Adrenal gland (tissue), 12 donors: Measurements from ENCODE around the gene DOCK3. TPM values are rescaled to one million over a fixed set of nuclear protein-coding genes. Genes with fewer than 3 reads are reported as not detected.

Experiments used
- DNase-seq, 7 donors: peaks; one replicate each; pipeline ENCODE4 v3.0.0-alpha.2; 2019 to 2020
- H3K27ac ChIP-seq, 5 donors: fragments of 200-600 bp; sonication (generic) in 4 of 5; 1 replicate in 3 of 5; 2 replicates in 2 of 5; pipeline versions ENCODE4 v1.5.1 to v1.8.0; 2016 to 2020; ENCODE audit warnings: mild to moderate bottlenecking in 1 of 5
- H3K27me3 ChIP-seq: fragments of 200-600 bp; 2 replicates; pipeline ENCODE4 v1.8.0; 2021
- H3K36me3 ChIP-seq, 2 donors: fragments of 200-600 bp; replicated peaks in 1 of 2; 1 replicate in 1 of 2; 2 replicates in 1 of 2; pipeline versions ENCODE4 v1.5.1 to v1.8.0; 2018 to 2022
- H3K4me1 ChIP-seq, 2 donors: fragments of 200-600 bp; replicated peaks in 1 of 2; 1 replicate in 1 of 2; 2 replicates in 1 of 2; pipeline versions ENCODE4 v1.5.1 to v1.8.0; 2018 to 2021
- H3K4me3 ChIP-seq, 4 donors: fragments of 200-600 bp; sonication (generic) in 3 of 4; one replicate each; pipeline ENCODE4 v1.5.1; 2016 to 2018
- H3K9me3 ChIP-seq, 3 donors: fragments of 200-600 bp; sonication (generic) in 1 of 3; replicated peaks in 1 of 3; 1 replicate in 2 of 3; 2 replicates in 1 of 3; pipeline versions ENCODE4 v1.5.1 to v1.8.0; 2016 to 2021
- CTCF ChIP-seq, 6 experiments: fragments of 450-650 bp in 4 of 6; fragments of 200-600 bp in 2 of 6; sonication (generic) in 1 of 6; IDR thresholded peaks; 1 replicate in 5 of 6; 2 replicates in 1 of 6; pipeline versions ENCODE4 v1.5.1 to v1.8.0; 2016 to 2021; ENCODE audit warnings: antibody characterized with exemption in 6 of 6, mild to moderate bottlenecking in 2 of 6, moderate library complexity in 1 of 6
- POLR2A ChIP-seq, 2 donors: fragments of 450-650 bp; IDR thresholded peaks; one replicate each; pipeline ENCODE4 v1.6.1; 2017; ENCODE audit warnings: antibody characterized with exemption in 2 of 2, mild to moderate bottlenecking in 2 of 2, moderate library complexity in 1 of 2
- WGBS, 4 donors: extraction: QIAGEN DNeasy Blood & Tissue Kit in 2 of 4; methylation state at CpG; one replicate each; pipeline versions ENCODE4 v1.1.5 to v1.1.7; 2013 to 2017; 5-methylcytosine and 5-hydroxymethylcytosine counted together
- intact Hi-C, 2 donors: fragments of 100-400 bp; cut with DNase I; formaldehyde crosslinking; loops; one replicate each; pipeline versions ENCODE4 v1.14.1 to v1.15.0; 2022 to 2023
- polyA plus RNA-seq, 3 donors: library from polyadenylated mRNA; stranded (reverse); fragments of 200-250 nt in 2 of 3; fragments of 350-450 nt in 1 of 3; fragmentation: Illumina TruSeq in 1 of 3; extraction: RNeasy Lipid Tissue Mini Kit (QIAGEN cat#74804) in 1 of 3; gene quantifications; one replicate each; pipeline ENCODE4 v1.2.3, GENCODE V29; 2013 to 2014
- total RNA-seq, 9 donors: library from RNA; depleted of rRNA in 4 of 9; stranded (reverse); fragments of >200 nt in 4 of 9; fragments of 120-200 nt in 1 of 9; fragmentation: NEBNext Ultra II Directional in 1 of 9; extraction: Animal tissue kit (Norgen Biotek cat#: 25700) in 1 of 9; gene quantifications; one replicate each; pipeline versions ENCODE4 v1.1.0 to v1.2.4, GENCODE V29; 2013 to 2023
- donor health status: healthy with polysubstance abuse.
- donor health status: Bipolar disorder and iron deficiency.
- donor health status: DM: yes; HTN: yes; CAD: no.
- donor health status: DM: no; HTN: no; CAD: no.
- donor health status: DM: no; HTN: no; CAD: no.
- donor health status: DM: yes; HTN: yes; CAD: no.

Gene DOCK3
- total and polyA plus RNA-seq, 12 donors: 0.72 to 8.6 (median 2.9) TPM

DNA sequence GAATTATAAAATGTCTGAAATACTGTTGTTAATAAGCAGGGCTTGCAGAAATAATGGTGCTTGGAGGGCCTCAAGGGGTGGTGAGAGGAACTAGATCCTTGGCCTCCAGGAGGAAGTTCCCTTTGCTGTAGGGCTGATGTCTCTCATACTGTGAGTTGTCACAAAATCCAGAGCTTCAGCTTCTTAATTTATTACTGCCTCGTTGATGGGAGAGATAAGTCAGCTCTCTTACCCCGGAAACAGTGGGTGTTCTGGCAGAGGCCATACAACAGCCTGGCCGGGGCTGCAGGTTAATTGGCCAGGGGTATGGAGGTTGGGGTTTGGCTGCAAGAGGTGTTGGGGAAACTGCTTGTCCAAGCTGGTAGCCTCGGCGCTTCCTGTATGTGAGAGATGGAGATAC is 42.3 kb upstream of the DOCK3 start:
- Histone ChIP-seq H3K9me3 (no peaks in the 10 kb centered on the region), H3K27ac (no peak overlapping the region), H3K4me1 (peaks cover 0 to 24% of the 10 kb centered on the region in 2 donors), H3K27me3 (no peaks in the 10 kb centered on the region), H3K4me3 (no peak overlapping the region), H3K36me3 (no peaks in the 10 kb centered on the region)
- DNase-seq: no peak
- intact Hi-C loops: no loop called here
- 34 to 40% (median 35%) methylated on average over 5 of the region's 5 CpGs for WGBS, 4 donors
- no peak for TF ChIP-seq CTCF (IDR thresholded peaks at IDR 0.05)
- TF ChIP-seq POLR2A (IDR thresholded peaks at IDR 0.05): no peak

GRCh38 chr3:50633230-50633790 is 41.4 kb upstream of the DOCK3 start:
- H3K4me1 ChIP-seq: peaks cover 0 to 17% of the 10 kb centered on the region in 2 donors
- no peaks in the 10 kb centered on the region for H3K36me3 ChIP-seq
- no peak overlapping the region for H3K4me3 ChIP-seq
- H3K27ac ChIP-seq: no peak overlapping the region
- 79 to 85% (median 81%) methylated on average over 5 of the region's 5 CpGs for WGBS, 4 donors
- DNase-seq: no peak
- TF ChIP-seq POLR2A (IDR thresholded peaks at IDR 0.05) (no peak), CTCF (IDR thresholded peaks at IDR 0.05) (no peak)
- intact Hi-C loops: no loop called here
- no peaks in the 10 kb centered on the region for H3K27me3 ChIP-seq
- no peaks in the 10 kb centered on the region for H3K9me3 ChIP-seq

- H3K4me1 ChIP-seq: peaks cover 0 to 17% of the 10 kb centered on the region in 2 donors
- no peak for TF ChIP-seq POLR2A (IDR thresholded peaks at IDR 0.05)
- no peak for TF ChIP-seq CTCF (IDR thresholded peaks at IDR 0.05)
- H3K27me3 ChIP-seq: no peaks in the 10 kb centered on the region
- no peak overlapping the region for H3K4me3 ChIP-seq
- no peak overlapping the region for H3K27ac ChIP-seq
- no peaks in the 10 kb centered on the region for H3K9me3 ChIP-seq
- no peak for DNase-seq
- no peaks in the 10 kb centered on the region for H3K36me3 ChIP-seq
- intact Hi-C loops: no loop called here
Measured at GRCh38 chr3:50635066-50635465, 39.7 kb upstream of the DOCK3 start.

DNA sequence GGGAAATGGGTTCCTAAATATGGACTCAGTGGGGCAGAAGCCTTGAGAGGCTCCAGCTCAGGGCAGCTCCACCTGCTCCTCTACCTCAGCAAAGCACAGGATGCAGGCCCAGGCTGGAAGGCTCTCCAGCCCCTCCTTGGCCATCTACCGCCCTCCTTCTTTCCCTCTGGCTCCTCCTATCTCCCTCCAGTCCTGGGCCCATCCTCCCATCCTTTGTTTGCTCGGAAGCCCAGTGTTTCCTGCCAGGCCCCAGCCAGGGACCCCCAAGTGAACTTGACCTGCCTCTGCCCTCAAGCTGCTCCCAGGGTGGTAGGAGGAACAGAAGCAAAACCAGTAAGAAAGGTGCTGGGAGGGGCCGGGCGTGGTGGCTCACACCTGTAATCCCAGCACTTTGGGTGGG is 37.7 kb upstream of the DOCK3 start:
- WGBS, 4 donors: 88 to 96% (median 91%) methylated on average over 4 of the region's 4 CpGs
- DNase-seq: no peak
- H3K36me3 ChIP-seq: peaks cover 0 to 12% of the 10 kb centered on the region in 2 donors
- H3K27ac ChIP-seq: no peak overlapping the region
- TF ChIP-seq POLR2A (IDR thresholded peaks at IDR 0.05) (no peak), CTCF (IDR thresholded peaks at IDR 0.05) (no peak)
- H3K4me1 ChIP-seq: peaks cover 0 to 11% of the 10 kb centered on the region in 2 donors
- intact Hi-C loops: no loop called here
- H3K4me3 ChIP-seq: no peak overlapping the region
- H3K9me3 ChIP-seq: no peaks in the 10 kb centered on the region
- no peaks in the 10 kb centered on the region for H3K27me3 ChIP-seq
